MCF 10A (cell line): ENCODE data around the gene UACA. TPM values are rescaled to one million over a fixed set of nuclear protein-coding genes. Genes with fewer than 3 reads are reported as not detected.

ENCODE experiments used
- BruUV-seq: library from RNA; stranded (reverse); fragments of 400-500 nt; replicated peaks from 2 replicates; lab custom pipeline; 2021; lab: Mats Ljungman, UMichigan
- CTCF ChIA-PET: fragments of 300-600 bp; sonication (Branson Sonifier 250); formaldehyde crosslinking; extraction: SDS; loops from one replicate; lab custom pipeline; 2021; ENCODE audit warnings: antibody characterized with exemption, inconsistent platforms; lab: Yijun Ruan, JAX
- POLR2A ChIA-PET: fragments of 300-600, 350-650 bp; sonication (Branson Sonifier 250); formaldehyde crosslinking; extraction: SDS; loops from one replicate; lab custom pipeline; 2020; ENCODE audit warnings: antibody characterized with exemption, inconsistent platforms; lab: Yijun Ruan, JAX
- DNase-seq: peaks from one replicate; pipeline ENCODE4 v3.0.0-alpha.2; 2018; ENCODE audit not compliant: unreplicated experiment
- H3K27ac Mint-ChIP-seq: one replicate; pipeline ENCODE4 v1.8.0; 2022; ENCODE audit warnings: mild to moderate bottlenecking, low read depth, mixed read lengths; ENCODE audit not compliant: unreplicated experiment
- H3K27me3 Mint-ChIP-seq: one replicate; pipeline ENCODE4 v1.8.0; 2022; ENCODE audit warnings: mixed read lengths; ENCODE audit not compliant: insufficient read depth, unreplicated experiment
- H3K36me3 Mint-ChIP-seq: one replicate; pipeline ENCODE4 v1.8.0; 2022; ENCODE audit warnings: mild to moderate bottlenecking, moderate library complexity, mixed read lengths; ENCODE audit not compliant: insufficient read depth, unreplicated experiment
- H3K4me1 Mint-ChIP-seq: one replicate; pipeline ENCODE4 v1.8.0; 2022; ENCODE audit warnings: mixed read lengths; ENCODE audit not compliant: insufficient read depth, unreplicated experiment
- H3K4me3 Mint-ChIP-seq: one replicate; pipeline ENCODE4 v1.8.0; 2022; ENCODE audit warnings: mild to moderate bottlenecking, moderate library complexity, mixed read lengths; ENCODE audit not compliant: unreplicated experiment
- H3K9me3 Mint-ChIP-seq: one replicate; pipeline ENCODE4 v1.8.0; 2022; ENCODE audit warnings: mixed read lengths; ENCODE audit not compliant: unreplicated experiment
- intact Hi-C: fragments of 100-400 bp; cut with micrococcal nuclease; formaldehyde crosslinking; loops from 2 replicates; pipeline ENCODE4 v1.14.1; 2022
- total RNA-seq: library from RNA; stranded (reverse); gene quantifications from 2 replicates; pipeline ENCODE4 v1.2.3, GENCODE V29; 2022
- TF ChIP-seq, protein P1 (sequence below): fragments of 200-600 bp; IDR thresholded peaks from one replicate; pipeline ENCODE4 v1.8.0; 2022; ENCODE audit warnings: antibody characterized with exemption, mild to moderate bottlenecking; ENCODE audit not compliant: unreplicated experiment

Gene UACA
- total RNA-seq, 1 experiment from 2014 or later = 37.0 TPM

DNA sequence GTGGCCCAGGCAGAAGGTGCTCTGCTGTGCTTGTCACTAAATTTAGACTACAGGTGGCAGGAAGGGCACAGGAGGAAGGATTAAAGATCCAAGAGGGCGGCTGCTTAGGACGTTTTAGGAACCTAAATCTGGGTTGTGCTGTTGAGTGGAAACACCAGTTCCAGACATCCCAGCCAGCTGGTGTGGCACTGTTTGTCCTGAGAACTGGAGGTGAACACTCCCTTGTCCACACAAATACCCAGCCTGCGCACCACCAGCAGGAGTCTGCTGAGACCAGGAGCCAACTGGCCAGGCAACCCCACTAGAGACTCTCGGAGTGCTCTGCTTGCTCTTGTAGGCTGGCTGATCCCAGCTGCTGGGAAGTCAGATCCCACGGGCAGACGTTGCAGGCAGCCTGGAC lies 30.3 kb upstream of the UACA start:
- DNase-seq = no peak
- intact Hi-C loops = no loop called here
- H3K4me3 Mint-ChIP-seq = no peak overlapping the region
- peaks cover 22% of the 10 kb centered on the region for H3K4me1 Mint-ChIP-seq
- H3K27ac Mint-ChIP-seq = no peak overlapping the region
- ChIA-PET CTCF (interaction anchor here (1.1 to 1.9 kb wide), 2 partner anchors 9 to 18 kb away, joined by 5 read pairs; no protein-coding TSS in a partner anchor), POLR2A (interaction anchor here (2.2 kb wide), 1 partner anchor 30 kb away, joined by 9 read pairs; the partner anchor contains the start of gene UACA)
- peaks cover 8% of the 10 kb centered on the region for H3K9me3 Mint-ChIP-seq
- H3K27me3 Mint-ChIP-seq = no peaks in the 10 kb centered on the region
- no peaks in the 10 kb centered on the region for H3K36me3 Mint-ChIP-seq
- no TSS peak for BruUV-seq
- TF ChIP-seq, protein P1, sequence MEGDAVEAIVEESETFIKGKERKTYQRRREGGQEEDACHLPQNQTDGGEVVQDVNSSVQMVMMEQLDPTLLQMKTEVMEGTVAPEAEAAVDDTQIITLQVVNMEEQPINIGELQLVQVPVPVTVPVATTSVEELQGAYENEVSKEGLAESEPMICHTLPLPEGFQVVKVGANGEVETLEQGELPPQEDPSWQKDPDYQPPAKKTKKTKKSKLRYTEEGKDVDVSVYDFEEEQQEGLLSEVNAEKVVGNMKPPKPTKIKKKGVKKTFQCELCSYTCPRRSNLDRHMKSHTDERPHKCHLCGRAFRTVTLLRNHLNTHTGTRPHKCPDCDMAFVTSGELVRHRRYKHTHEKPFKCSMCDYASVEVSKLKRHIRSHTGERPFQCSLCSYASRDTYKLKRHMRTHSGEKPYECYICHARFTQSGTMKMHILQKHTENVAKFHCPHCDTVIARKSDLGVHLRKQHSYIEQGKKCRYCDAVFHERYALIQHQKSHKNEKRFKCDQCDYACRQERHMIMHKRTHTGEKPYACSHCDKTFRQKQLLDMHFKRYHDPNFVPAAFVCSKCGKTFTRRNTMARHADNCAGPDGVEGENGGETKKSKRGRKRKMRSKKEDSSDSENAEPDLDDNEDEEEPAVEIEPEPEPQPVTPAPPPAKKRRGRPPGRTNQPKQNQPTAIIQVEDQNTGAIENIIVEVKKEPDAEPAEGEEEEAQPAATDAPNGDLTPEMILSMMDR = no peak

GRCh38 chr15:70792171-70792573 lies 28.8 kb upstream of the UACA start:
- no TSS peak for BruUV-seq
- intact Hi-C loops = no loop called here
- peaks cover 28% of the 10 kb centered on the region for H3K4me1 Mint-ChIP-seq
- TF ChIP-seq, protein P1 = no peak
- H3K36me3 Mint-ChIP-seq = no peaks in the 10 kb centered on the region
- H3K27me3 Mint-ChIP-seq = no peaks in the 10 kb centered on the region
- peaks cover 8% of the 10 kb centered on the region for H3K9me3 Mint-ChIP-seq
- CTCF ChIA-PET = interaction anchor here (0.6 kb wide), 1 partner anchor 184 kb away, joined by 5 read pairs; no protein-coding TSS in a partner anchor
- no peak overlapping the region for H3K4me3 Mint-ChIP-seq
- no peak for DNase-seq
- H3K27ac Mint-ChIP-seq = peak overlapping the region; percentile 10
- POLR2A ChIA-PET = no interaction called here

DNA sequence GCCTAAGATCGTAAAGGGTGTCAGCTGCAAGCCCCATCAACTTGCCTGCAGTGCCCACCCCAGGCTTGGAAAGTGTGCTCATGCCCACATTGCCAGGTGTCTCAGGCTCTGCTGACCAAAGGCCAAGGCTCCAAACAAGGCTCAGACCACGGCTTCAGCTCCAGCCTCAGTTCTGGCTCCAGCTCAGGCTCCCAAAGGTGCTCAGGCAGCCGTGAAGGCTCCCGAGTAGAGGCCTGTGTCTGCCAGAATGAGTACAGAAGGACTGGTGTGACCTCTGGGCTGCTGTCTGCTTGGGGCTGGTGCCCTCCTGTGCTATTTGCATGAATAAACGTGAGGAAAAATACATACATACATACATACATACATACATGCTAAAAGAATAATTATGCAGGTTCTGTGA lies 27.9 kb upstream of the UACA start:
- no peaks in the 10 kb centered on the region for H3K36me3 Mint-ChIP-seq
- H3K4me1 Mint-ChIP-seq = peaks cover 28% of the 10 kb centered on the region
- peaks cover 8% of the 10 kb centered on the region for H3K9me3 Mint-ChIP-seq
- H3K27me3 Mint-ChIP-seq = no peaks in the 10 kb centered on the region
- TF ChIP-seq, protein P1 = no peak
- ChIA-PET CTCF (no interaction called here), POLR2A (interaction anchor here (1.5 kb wide), 1 partner anchor 28 kb away, joined by 4 read pairs; the partner anchor contains the start of gene UACA)
- BruUV-seq = no TSS peak
- no peak for DNase-seq
- intact Hi-C loops = no loop called here
- no peak overlapping the region for H3K27ac Mint-ChIP-seq
- no peak overlapping the region for H3K4me3 Mint-ChIP-seq

- ChIA-PET POLR2A (no interaction called here), CTCF (interaction anchor here (0.5 to 1.1 kb wide), 2 partner anchors 11 to 22 kb away, joined by 3 to 4 read pairs; no protein-coding TSS in a partner anchor)
- Mint-ChIP-seq H3K9me3 (peaks cover 8% of the 10 kb centered on the region), H3K36me3 (no peaks in the 10 kb centered on the region), H3K27ac (no peak overlapping the region), H3K27me3 (no peaks in the 10 kb centered on the region), H3K4me3 (no peak overlapping the region), H3K4me1 (peaks cover 18% of the 10 kb centered on the region)
- no peak for DNase-seq
- TF ChIP-seq, protein P1 = no peak
- intact Hi-C loops = no loop called here
- no TSS peak for BruUV-seq
Observed at GRCh38 chr15:70789213-70789612, 25.9 kb upstream of the UACA start.
